GM12878 (cell line): Measurements from ENCODE around the gene CARF.
"Not testable (repeated sequence)": the region's sequence is repeated elsewhere in the genome, so short reads cannot be mapped to it uniquely, and the experiment has no call there.

ENCODE experiments used
- BACH1 ChIP-seq: fragments of 450-650 bp; IDR thresholded peaks from 2 replicates; pipeline ENCODE4 v1.6.1; 2017; ENCODE audit warnings: mild to moderate bottlenecking, borderline replicate concordance
- BRCA1 ChIP-seq: IDR thresholded peaks from 2 replicates; pipeline ENCODE4 v1.6.1; 2011; ENCODE audit warnings: low read depth, low read length, improper control_type of control experiment
- CTCF ChIP-seq, 3 experiments: IDR thresholded peaks in 2 of 3; conservative IDR thresholded peaks in 1 of 3; 2 replicates each; pipeline ENCODE4 v1.5.1; 2011; ENCODE audit warnings: low read depth in 3 of 3, low read length in 3 of 3, mild to moderate bottlenecking in 3 of 3, control low read depth in 2 of 3, moderate library complexity in 2 of 3, inconsistent platforms in 1 of 3, mixed read lengths in 1 of 3; ENCODE audit not compliant: control insufficient read depth in 2 of 3, insufficient read depth in 1 of 3; ENCODE audit errors: extremely low read depth in 1 of 3
- EGR1 ChIP-seq, 2 experiments: IDR thresholded peaks; 1 replicate in 1 of 2; 2 replicates in 1 of 2; pipeline ENCODE4 v1.6.1; 2011 to 2012; ENCODE audit warnings: low read depth in 2 of 2, low read length in 2 of 2, borderline replicate concordance in 1 of 2, mild to moderate bottlenecking in 1 of 2, moderate library complexity in 1 of 2
- ESRRA ChIP-seq: IDR thresholded peaks from 2 replicates; pipeline ENCODE4 v1.6.1; 2012; ENCODE audit warnings: mild to moderate bottlenecking, low read length, improper control_type of control experiment
- EZH2 ChIP-seq: IDR thresholded peaks from 2 replicates; pipeline ENCODE4 v1.6.1; 2012; ENCODE audit warnings: low read depth, mild to moderate bottlenecking, control low read depth, inconsistent platforms, low read length, borderline replicate concordance; ENCODE audit not compliant: control insufficient read depth
- GABPA ChIP-seq: IDR thresholded peaks from 2 replicates; pipeline ENCODE4 v1.6.1; 2014; ENCODE audit warnings: antibody characterized with exemption, low read depth, mild to moderate bottlenecking, inconsistent platforms
- POLR2A ChIP-seq: IDR thresholded peaks from 2 replicates; pipeline ENCODE4 v1.6.1; 2011; ENCODE audit warnings: low read depth, mild to moderate bottlenecking, low read length
- POU2F2 ChIP-seq: IDR thresholded peaks from 3 replicates; pipeline ENCODE4 v1.6.1; 2011; ENCODE audit warnings: low read depth, mild to moderate bottlenecking, low read length, borderline replicate concordance
- SIX5 ChIP-seq: IDR thresholded peaks from 2 replicates; pipeline ENCODE4 v1.6.1; 2011; ENCODE audit warnings: mild to moderate bottlenecking, low read depth, low read length, moderate library complexity; ENCODE audit not compliant: severe bottlenecking
- ZNF24 ChIP-seq: fragments of 450-650 bp; IDR thresholded peaks from 2 replicates; pipeline ENCODE4 v1.6.1; 2017; ENCODE audit warnings: antibody characterized with exemption, mild to moderate bottlenecking
- ZNF274 ChIP-seq: IDR thresholded peaks from one replicate; pipeline ENCODE4 v1.8.0; 2011; ENCODE audit not compliant: insufficient read length, insufficient read depth
- ZNF687 ChIP-seq: fragments of 450-650 bp; IDR thresholded peaks from 2 replicates; pipeline ENCODE4 v1.6.1; 2017; ENCODE audit warnings: mild to moderate bottlenecking, moderate library complexity

GRCh38 chr2:202910250-202910649, 1.8 kb upstream of the CARF start:
- not testable (repeated sequence) for TF ChIP-seq POLR2A; CTCF (IDR thresholded peaks at IDR 0.05 in 2 of 3, conservative IDR thresholded peaks at IDR 0.05 in 1 of 3; ENCODE audit: control insufficient read depth in 2 of 3, extremely low read depth in 1 of 3, insufficient read depth in 1 of 3, low read depth in 3 of 3, low read length in 3 of 3); BRCA1; ZNF274; ZNF687; POU2F2; EGR1 (IDR thresholded peaks at IDR 0.05; ENCODE audit: borderline replicate concordance in 1 of 2, low read depth in 2 of 2, low read length in 2 of 2); EZH2; GABPA; ZNF24; SIX5; BACH1; ESRRA
